ENCODE results near the gene TACSTD2.

DNA sequence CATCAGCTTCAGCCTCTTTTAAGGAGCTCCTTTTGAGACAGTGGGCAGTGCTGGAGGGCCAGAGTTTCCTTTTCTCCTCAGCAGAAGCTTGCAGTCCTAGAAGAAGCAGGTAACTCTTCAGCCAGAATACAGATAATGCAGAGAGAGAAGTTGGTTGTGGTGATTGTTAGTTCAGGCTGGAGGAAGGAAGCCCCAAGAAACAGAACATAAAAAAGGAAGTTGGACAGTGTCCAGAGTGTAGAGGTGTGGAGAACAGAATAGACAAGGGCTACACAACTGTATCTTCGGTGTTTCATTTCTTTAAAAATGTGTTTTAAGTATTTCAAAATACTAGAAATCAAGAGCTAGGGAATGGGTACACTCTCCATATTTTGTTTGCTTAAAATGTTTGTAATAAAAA, 6.4 kb upstream of the TACSTD2 start:
- TF ChIP-seq, protein P1, sequence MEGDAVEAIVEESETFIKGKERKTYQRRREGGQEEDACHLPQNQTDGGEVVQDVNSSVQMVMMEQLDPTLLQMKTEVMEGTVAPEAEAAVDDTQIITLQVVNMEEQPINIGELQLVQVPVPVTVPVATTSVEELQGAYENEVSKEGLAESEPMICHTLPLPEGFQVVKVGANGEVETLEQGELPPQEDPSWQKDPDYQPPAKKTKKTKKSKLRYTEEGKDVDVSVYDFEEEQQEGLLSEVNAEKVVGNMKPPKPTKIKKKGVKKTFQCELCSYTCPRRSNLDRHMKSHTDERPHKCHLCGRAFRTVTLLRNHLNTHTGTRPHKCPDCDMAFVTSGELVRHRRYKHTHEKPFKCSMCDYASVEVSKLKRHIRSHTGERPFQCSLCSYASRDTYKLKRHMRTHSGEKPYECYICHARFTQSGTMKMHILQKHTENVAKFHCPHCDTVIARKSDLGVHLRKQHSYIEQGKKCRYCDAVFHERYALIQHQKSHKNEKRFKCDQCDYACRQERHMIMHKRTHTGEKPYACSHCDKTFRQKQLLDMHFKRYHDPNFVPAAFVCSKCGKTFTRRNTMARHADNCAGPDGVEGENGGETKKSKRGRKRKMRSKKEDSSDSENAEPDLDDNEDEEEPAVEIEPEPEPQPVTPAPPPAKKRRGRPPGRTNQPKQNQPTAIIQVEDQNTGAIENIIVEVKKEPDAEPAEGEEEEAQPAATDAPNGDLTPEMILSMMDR (optimal IDR thresholded peaks at IDR 0.05 in 1 of 3, IDR thresholded peaks at IDR 0.05 in 1 of 3, conservative IDR thresholded peaks at IDR 0.05 in 1 of 3; ENCODE audit: extremely low read depth in 1 of 3, insufficient read depth in 2 of 3, low read length in 3 of 3), result no peak
- no peak for TF ChIP-seq EZH2 (IDR thresholded peaks at IDR 0.05; ENCODE audit: low read length)

Measured in keratinocyte (primary cell).